ENCODE measurements around the gene ARL15. TPM values are rescaled to one million over a fixed set of nuclear protein-coding genes. Genes with fewer than 3 reads are reported as not detected.

Gene ARL15
- total and polyA plus RNA-seq, 9 of the 15 experiments (the other 6 are each of a cell fraction or from before 2014, with no cell fraction given) = 18.5 to 80.4 (median 57.0) TPM

GRCh38 chr5:54281960-54282692 lies 28.2 kb downstream of the ARL15 start:
- CTCF ChIA-PET (ENCODE audit: low intra/inter-chr PET ratio) = no interaction called here

More at GRCh38 chr5:54281960-54282692, 28.2 kb downstream of the ARL15 start:
- H3K27ac ChIP-seq (ENCODE audit: extremely low read depth, low read depth, low read length) = no peak overlapping the region
- ATAC-seq (no peak), FAIRE-seq (no peak), DNase-seq (ENCODE audit: extremely low read depth in 1 of 4, low spot score in 3 of 4) (no peak)
- no peak overlapping the region for H3K9ac ChIP-seq (ENCODE audit: insufficient read depth in 1 of 2, low read depth in 2 of 2, low read length in 2 of 2)
- H3K4me3 ChIP-seq = no peak overlapping the region
- H3K4me1 ChIP-seq (replicated peaks in 1 of 2; ENCODE audit: control insufficient read depth in 2 of 2, insufficient read depth in 2 of 2, low read length in 2 of 2) = peaks cover 4 to 29% of the 10 kb centered on the region in 2 experiments
- no peak overlapping the region for H2AFZ ChIP-seq (ENCODE audit: low read depth, low read length)
- intact Hi-C loops (cut with micrococcal nuclease) (no loop called here), in situ Hi-C loops (cut with MboI) (no loop called here)
- H4K20me1 ChIP-seq (replicated peaks; ENCODE audit: control insufficient read depth, insufficient read depth, low read length) = no peaks in the 10 kb centered on the region; the same call in 1 of the 2 replicates
- POLR2A ChIA-PET = interaction anchor here (1.0 kb wide), 1 partner anchor 10 kb away, joined by 4 read pairs; no protein-coding TSS in a partner anchor
- peaks cover 98% of the 10 kb centered on the region for H3K79me2 ChIP-seq (ENCODE audit: control insufficient read depth, insufficient read depth, low read length)
- no peaks in the 10 kb centered on the region for H3K9me1 ChIP-seq (ENCODE audit: control insufficient read depth, insufficient read depth, low read length)
- peaks cover 32% of the 10 kb centered on the region for H3K36me3 ChIP-seq (ENCODE audit: control insufficient read depth, insufficient read depth, low read length)
- 81% methylated on average over 3 of the region's 3 CpGs for WGBS (ENCODE audit: insufficient coverage, low coverage, missing lambda C conversion rate)
- no peak for TF ChIP-seq CHD1 (IDR thresholded peaks at IDR 0.05; ENCODE audit: low read length)
- TF ChIP-seq ZNF785 (CRISPR knock-in tag; IDR thresholded peaks at IDR 0.05) = no peak
- TF ChIP-seq CSDE1 (IDR thresholded peaks at IDR 0.05) = no peak
- no peak for TF ChIP-seq GMEB1 (CRISPR knock-in tag; IDR thresholded peaks at IDR 0.05)
- no peak for TF ChIP-seq PURB (CRISPR knock-in tag; IDR thresholded peaks at IDR 0.05; ENCODE audit: low read depth)
- no peak for TF ChIP-seq NFE2L1 (tag; IDR thresholded peaks at IDR 0.05; ENCODE audit: borderline replicate concordance, low read depth)
- no peak for TF ChIP-seq ZNF212 (CRISPR knock-in tag; IDR thresholded peaks at IDR 0.05)
- TF ChIP-seq JUN (IDR thresholded peaks at IDR 0.05; ENCODE audit: borderline replicate concordance, low read depth, low read length) = no peak
- no peak for TF ChIP-seq JUN (CRISPR knock-in tag; IDR thresholded peaks at IDR 0.05; ENCODE audit: borderline replicate concordance)
- no peak for TF ChIP-seq SIN3B (IDR thresholded peaks at IDR 0.05; ENCODE audit: low read depth)
- no peak for TF ChIP-seq ESRRA (IDR thresholded peaks at IDR 0.05; ENCODE audit: borderline replicate concordance, low read depth)
- no peak for TF ChIP-seq GABPA (tag; conservative IDR thresholded peaks at IDR 0.05; ENCODE audit: low read depth)
- no peak for TF ChIP-seq ZBTB26 (CRISPR knock-in tag; IDR thresholded peaks at IDR 0.05)
- BruUV-seq (replicated peaks) = no TSS peak
- no peaks in the 10 kb centered on the region for H3K27me3 ChIP-seq (ENCODE audit: control insufficient read depth in 2 of 2, insufficient read depth in 2 of 2, low read length in 2 of 2)
- H3K4me2 ChIP-seq (ENCODE audit: insufficient read depth, low read length) = no peak overlapping the region
- H3K9me3 ChIP-seq (replicated peaks; ENCODE audit: control insufficient read depth, insufficient read depth, low read depth, low read length) = no peaks in the 10 kb centered on the region; the same call in 1 of the 2 replicates

Data from K562 (cell line).